K562 (cell line): ENCODE results near the gene CD164L2. TPM values are rescaled to one million over a fixed set of nuclear protein-coding genes. Genes with fewer than 3 reads are reported as not detected.

Experiments
- ATAC-seq: fragments of 200-7000 bp; cut with Tn5 transposase; 3 replicates; pipeline ENCODE4 v1.9.1; 2020; ENCODE audit warnings: moderate library complexity
- BruUV-seq: library from RNA; stranded (reverse); fragments of 400-500 nt; replicated peaks from 2 replicates; lab custom pipeline; 2021; lab: Mats Ljungman, UMichigan
- CTCF ChIA-PET: fragments of 300-600 bp; formaldehyde crosslinking; extraction: SDS; loops from one replicate; lab custom pipeline; 2021; ENCODE audit warnings: low intra/inter-chr PET ratio; lab: Yijun Ruan, JAX
- POLR2A ChIA-PET: fragments of 300-600, 350-650 bp; sonication (Branson Sonifier 250); formaldehyde crosslinking; extraction: SDS; loops from one replicate; lab custom pipeline; 2021; ENCODE audit warnings: antibody characterized with exemption, inconsistent platforms; lab: Yijun Ruan, JAX
- DNase-seq, 4 experiments: peaks; one replicate each; pipeline versions ENCODE4 v3.0.0 to v3.0.0-alpha.2; 2011 to 2018; ENCODE audit warnings: low spot score in 3 of 4, mixed read lengths in 3 of 4; ENCODE audit errors: extremely low read depth in 1 of 4
- FAIRE-seq: peaks from 2 replicates; lab custom pipeline; 2011; peaks lifted over from hg19 to GRCh38; lab: Jason Lieb, UNC
- H2AFZ ChIP-seq: 2 replicates; pipeline ENCODE4 v1.6.0; 2011; ENCODE audit warnings: low read depth, low read length, control low read depth, inconsistent platforms
- H3K27ac ChIP-seq: fragments of 200-600 bp; 3 replicates; pipeline ENCODE4 v1.8.0; 2011; ENCODE audit warnings: low read depth, mild to moderate bottlenecking, control low read depth, inconsistent platforms, low read length, moderate library complexity, mixed read lengths; ENCODE audit errors: extremely low read depth
- H3K27me3 ChIP-seq, 2 experiments: fragments of 300-600 bp in 1 of 2; 2 replicates in 1 of 2; 3 replicates in 1 of 2; pipeline versions ENCODE4 v1.6.0 to v1.8.0; 2011; ENCODE audit warnings: inconsistent platforms in 2 of 2, low read length in 2 of 2, mild to moderate bottlenecking in 1 of 2, mixed read lengths in 1 of 2, moderate library complexity in 1 of 2; ENCODE audit not compliant: control insufficient read depth in 2 of 2, insufficient read depth in 2 of 2
- H3K36me3 ChIP-seq: fragments of 300-600 bp; 3 replicates; pipeline ENCODE4 v1.8.0; 2011; ENCODE audit warnings: mild to moderate bottlenecking, low read length, inconsistent platforms; ENCODE audit not compliant: control insufficient read depth, insufficient read depth
- H3K4me1 ChIP-seq, 2 experiments: fragments of 200-600 bp in 1 of 2; replicated peaks in 1 of 2; 2 replicates in 1 of 2; 3 replicates in 1 of 2; pipeline versions ENCODE4 v1.5.1 to v1.8.0; 2011; ENCODE audit warnings: inconsistent platforms in 2 of 2, low read length in 2 of 2, mild to moderate bottlenecking in 1 of 2, mixed read lengths in 1 of 2, moderate library complexity in 1 of 2; ENCODE audit not compliant: control insufficient read depth in 2 of 2, insufficient read depth in 2 of 2
- H3K4me2 ChIP-seq: 2 replicates; pipeline ENCODE4 v1.6.1; 2011; ENCODE audit warnings: low read length, control low read depth, inconsistent platforms, mixed read lengths; ENCODE audit not compliant: insufficient read depth
- H3K4me3 ChIP-seq: fragments of 200-600 bp; sonication (generic), shearing (Covaris generic); 2 replicates; pipeline ENCODE4 v1.5.1; 2016; ENCODE audit warnings: control low read depth, inconsistent platforms
- H3K79me2 ChIP-seq: fragments of 200-600 bp; 3 replicates; pipeline ENCODE4 v1.8.0; 2011; ENCODE audit warnings: low read length, inconsistent platforms; ENCODE audit not compliant: control insufficient read depth, insufficient read depth
- H3K9ac ChIP-seq, 2 experiments: 2 replicates each; pipeline versions ENCODE4 v1.6.0 to v1.6.1; 2011; ENCODE audit warnings: low read depth in 2 of 2, low read length in 2 of 2, control low read depth in 1 of 2, inconsistent platforms in 1 of 2, mild to moderate bottlenecking in 1 of 2, mixed read lengths in 1 of 2; ENCODE audit not compliant: insufficient read depth in 1 of 2
- H3K9me1 ChIP-seq: one replicate; pipeline ENCODE4 v1.6.0; 2011; ENCODE audit warnings: inconsistent platforms, mild to moderate bottlenecking, low read length, moderate library complexity; ENCODE audit not compliant: control insufficient read depth, insufficient read depth
- H3K9me3 ChIP-seq: replicated peaks from 2 replicates; pipeline ENCODE4 v1.5.1; 2011; ENCODE audit warnings: low read depth, low read length, inconsistent platforms; ENCODE audit not compliant: control insufficient read depth, insufficient read depth
- H4K20me1 ChIP-seq: replicated peaks from 2 replicates; pipeline ENCODE4 v1.6.1; 2011; ENCODE audit warnings: low read length, inconsistent platforms, mixed read lengths; ENCODE audit not compliant: control insufficient read depth, insufficient read depth
- GTF2B ChIP-seq: IDR thresholded peaks from 2 replicates; pipeline ENCODE4 v1.6.1; 2011; ENCODE audit not compliant: insufficient read length; ENCODE audit errors: extremely low read depth
- KDM1A ChIP-seq, 2 experiments: fragments of 450-650 bp; IDR thresholded peaks; 2 replicates each; pipeline ENCODE4 v1.6.1; 2016; ENCODE audit warnings: mild to moderate bottlenecking in 2 of 2
- NFE2L1 ChIP-seq: fragments of 450-650 bp; IDR thresholded peaks from 2 replicates; pipeline ENCODE4 v1.6.1; 2016; ENCODE audit warnings: missing genetic modification characterization, low read depth, mild to moderate bottlenecking, missing compliant biosample characterization, moderate library complexity, borderline replicate concordance
- NRF1 ChIP-seq, 2 experiments: fragments of 450-650 bp; IDR thresholded peaks in 1 of 2; conservative IDR thresholded peaks in 1 of 2; 2 replicates each; pipeline ENCODE4 v1.6.1; 2014; ENCODE audit warnings: mild to moderate bottlenecking in 2 of 2
- POLR2AphosphoS2 ChIP-seq: IDR thresholded peaks from 2 replicates; pipeline ENCODE4 v1.6.1; 2012; ENCODE audit warnings: low read length, improper control_type of control experiment
- SAFB ChIP-seq: fragments of 200-400 bp; formaldehyde crosslinking; IDR thresholded peaks from 2 replicates; pipeline ENCODE4 v1.6.1; 2017; ENCODE audit warnings: low read depth, low read length, borderline replicate concordance
- STAG1 ChIP-seq: sonication (generic); formaldehyde crosslinking; IDR thresholded peaks from 2 replicates; pipeline ENCODE4 v1.5.0; 2020; ENCODE audit warnings: missing genetic modification reagents, borderline replicate concordance
- ZNF445 ChIP-seq: fragments of 250-450 bp; sonication (Bioruptor Pico); IDR thresholded peaks from 2 replicates; pipeline ENCODE4 v1.4.0; 2020; ENCODE audit warnings: low read depth, mild to moderate bottlenecking, moderate library complexity
- ZNF507 ChIP-seq: conservative IDR thresholded peaks from 2 replicates; pipeline ENCODE4 v1.6.1; 2017; ENCODE audit warnings: missing genetic modification characterization, missing compliant biosample characterization
- WGBS: fragments of 100-300 bp; shearing (Covaris generic); methylation state at CpG from one replicate; pipeline ENCODE4 v1.1.6; 2016; ENCODE audit warnings: low coverage, mixed read lengths; ENCODE audit not compliant: insufficient coverage; ENCODE audit errors: missing lambda C conversion rate; 5-methylcytosine and 5-hydroxymethylcytosine counted together
- in situ Hi-C: fragments of 300-500 bp; cut with MboI; formaldehyde crosslinking; loops from 4 replicates; pipeline ENCODE4 v1.15.0; 2018; ENCODE audit warnings: inconsistent platforms, mixed read lengths
- intact Hi-C: fragments of 100-400 bp; cut with micrococcal nuclease; formaldehyde crosslinking; loops from 2 replicates; pipeline ENCODE4 v1.14.2; 2022
- polyA plus RNA-seq, 8 experiments: library from polyadenylated mRNA; depleted of rRNA in 4 of 8; stranded (reverse) in 5 of 8; unstranded in 3 of 8; fragments of >200 nt; fragmentation: Nextera tagmentation in 2 of 8; fragmentation: Illumina TruSeq in 1 of 8; extraction: Ambion mirVana in 2 of 8; extraction: Trizol in 1 of 8; gene quantifications; 2 replicates each; pipeline versions ENCODE4 v1.2.1 to v1.2.3, GENCODE V29; 2011 to 2014; ENCODE audit warnings: inconsistent platforms in 1 of 8, missing spikeins in 1 of 8
- total RNA-seq, 7 experiments: library from RNA; depleted of rRNA in 6 of 7; stranded (reverse); fragments of >200 nt in 6 of 7; fragmentation: Illumina TruSeq in 2 of 7; extraction: Trizol in 2 of 7; gene quantifications; 2 replicates each; pipeline versions ENCODE4 v1.2.1 to v1.2.3, GENCODE V29; 2011 to 2021; ENCODE audit warnings: low replicate concordance in 1 of 7
- TF ChIP-seq, protein P1 (sequence below): fragments of 250-450 bp; sonication (Bioruptor Pico); IDR thresholded peaks from 2 replicates; pipeline ENCODE4 v1.4.0; 2020; ENCODE audit warnings: borderline replicate concordance
- TF ChIP-seq, protein P2 (sequence below): conservative IDR thresholded peaks from 2 replicates; pipeline ENCODE4 v1.6.1; 2011; ENCODE audit warnings: low read depth, mild to moderate bottlenecking, low read length; ENCODE audit not compliant: control insufficient read depth

The CD164L2 gene
- total and polyA plus RNA-seq, 9 of the 15 experiments (the other 6 are each of a cell fraction or from before 2014, with no cell fraction given), result 0.08 to 0.92 (median 0.38) TPM; not detected in 1

- CTCF ChIA-PET, result interaction anchor here (0.6 kb wide), 1 partner anchor 283 kb away, joined by 3 read pairs; no protein-coding TSS in a partner anchor
- DNase-seq (no peak), ATAC-seq (no peak)
- no peaks in the 10 kb centered on the region; the same call in 1 of the 2 replicates for H4K20me1 ChIP-seq
- H2AFZ ChIP-seq, result peak overlapping the region; percentile 47
- no TSS peak for BruUV-seq
- peak overlapping the region in 1 of 2 experiments; percentile 62; a peak in 2 of 4 replicates for H3K9ac ChIP-seq
- no peaks in the 10 kb centered on the region for H3K9me3 ChIP-seq
- no peaks in the 10 kb centered on the region for H3K9me1 ChIP-seq
- H3K79me2 ChIP-seq, result no peaks in the 10 kb centered on the region
- no peaks in the 10 kb centered on the region for H3K27me3 ChIP-seq
- H3K4me3 ChIP-seq, result peak overlapping the region; percentile 32
- H3K27ac ChIP-seq, result no peak overlapping the region
- in situ Hi-C loops, result no loop called here
- TF ChIP-seq, protein P1, sequence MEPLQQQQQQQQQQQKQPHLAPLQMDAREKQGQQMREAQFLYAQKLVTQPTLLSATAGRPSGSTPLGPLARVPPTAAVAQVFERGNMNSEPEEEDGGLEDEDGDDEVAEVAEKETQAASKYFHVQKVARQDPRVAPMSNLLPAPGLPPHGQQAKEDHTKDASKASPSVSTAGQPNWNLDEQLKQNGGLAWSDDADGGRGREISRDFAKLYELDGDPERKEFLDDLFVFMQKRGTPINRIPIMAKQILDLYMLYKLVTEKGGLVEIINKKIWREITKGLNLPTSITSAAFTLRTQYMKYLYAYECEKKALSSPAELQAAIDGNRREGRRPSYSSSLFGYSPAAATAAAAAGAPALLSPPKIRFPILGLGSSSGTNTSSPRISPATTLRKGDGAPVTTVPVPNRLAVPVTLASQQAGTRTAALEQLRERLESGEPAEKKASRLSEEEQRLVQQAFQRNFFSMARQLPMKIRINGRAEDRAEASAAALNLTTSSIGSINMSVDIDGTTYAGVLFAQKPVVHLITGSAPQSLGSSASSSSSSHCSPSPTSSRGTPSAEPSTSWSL (CRISPR knock-in tag), result 0 out of 2 replicates have a peak, but pooled peaks have one; percentile 5
- TF ChIP-seq ZNF507 (no peak), SAFB (no peak), POLR2AphosphoS2 (no peak), ZNF445 (no peak), KDM1A (IDR thresholded peaks at IDR 0.05) (no peak), NRF1 (conservative IDR thresholded peaks at IDR 0.05 in 1 of 2, IDR thresholded peaks at IDR 0.05 in 1 of 2) (0 out of 4 replicates have a peak, but pooled peaks of 1 of the 2 experiments have one; percentile 2), GTF2B (no peak), STAG1 (CRISPR knock-in tag) (0 out of 2 replicates have a peak, but pooled peaks have one; percentile 7), NFE2L1 (tag) (no peak)
- TF ChIP-seq, protein P2, sequence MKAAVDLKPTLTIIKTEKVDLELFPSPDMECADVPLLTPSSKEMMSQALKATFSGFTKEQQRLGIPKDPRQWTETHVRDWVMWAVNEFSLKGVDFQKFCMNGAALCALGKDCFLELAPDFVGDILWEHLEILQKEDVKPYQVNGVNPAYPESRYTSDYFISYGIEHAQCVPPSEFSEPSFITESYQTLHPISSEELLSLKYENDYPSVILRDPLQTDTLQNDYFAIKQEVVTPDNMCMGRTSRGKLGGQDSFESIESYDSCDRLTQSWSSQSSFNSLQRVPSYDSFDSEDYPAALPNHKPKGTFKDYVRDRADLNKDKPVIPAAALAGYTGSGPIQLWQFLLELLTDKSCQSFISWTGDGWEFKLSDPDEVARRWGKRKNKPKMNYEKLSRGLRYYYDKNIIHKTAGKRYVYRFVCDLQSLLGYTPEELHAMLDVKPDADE, result 0 out of 2 replicates have a peak, but pooled peaks have one; percentile 21
- TF ChIP-seq, all 486 proteins: peak for 4
- FAIRE-seq, result no peak
- Histone ChIP-seq H3K4me2 (peak overlapping the region; percentile 53), H3K36me3 (no peaks in the 10 kb centered on the region), H3K4me1 (peaks cover 5 to 31% of the 10 kb centered on the region in 2 experiments; a peak in 4 of 5 replicates)
- WGBS, result 47% methylated on average over 13 of the region's 13 CpGs
- POLR2A ChIA-PET, result interaction anchor here (0.9 to 1.2 kb wide), 2 partner anchors 11 to 25 kb away, joined by 3 to 4 read pairs; no protein-coding TSS in a partner anchor
- intact Hi-C loops, result no loop called here
Observed at GRCh38 chr1:27383661-27384060, 528 bp upstream of the CD164L2 start.
